Activated gamma-delta T cell (primary cell): ENCODE data around the gene RBBP8.

Experiments
- DNase-seq: peaks from one replicate; lab custom pipeline; 2025; lab: John Stamatoyannopoulos, UW

Gene RBBP8

DNA sequence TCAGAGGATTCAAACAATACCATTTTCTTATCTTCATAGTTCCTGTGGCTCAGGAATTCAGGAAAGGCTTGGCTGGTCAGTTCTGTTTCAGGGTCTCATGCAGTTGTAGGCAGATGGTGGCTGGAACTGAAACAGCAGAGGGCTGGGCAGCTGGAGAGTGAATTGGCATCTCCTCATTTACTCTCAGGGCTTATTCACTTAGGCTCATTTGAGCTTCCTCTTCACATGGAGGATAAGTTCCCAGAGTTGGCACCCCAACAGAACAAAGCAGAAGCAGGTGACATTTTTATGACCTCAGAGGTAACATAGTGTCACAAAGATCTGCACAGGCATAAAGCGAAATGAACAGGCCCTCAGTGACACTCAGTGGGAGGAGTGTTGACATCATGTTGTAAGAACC lies 66.1 kb downstream of the RBBP8 start:
- DNase-seq: no peak

DNA sequence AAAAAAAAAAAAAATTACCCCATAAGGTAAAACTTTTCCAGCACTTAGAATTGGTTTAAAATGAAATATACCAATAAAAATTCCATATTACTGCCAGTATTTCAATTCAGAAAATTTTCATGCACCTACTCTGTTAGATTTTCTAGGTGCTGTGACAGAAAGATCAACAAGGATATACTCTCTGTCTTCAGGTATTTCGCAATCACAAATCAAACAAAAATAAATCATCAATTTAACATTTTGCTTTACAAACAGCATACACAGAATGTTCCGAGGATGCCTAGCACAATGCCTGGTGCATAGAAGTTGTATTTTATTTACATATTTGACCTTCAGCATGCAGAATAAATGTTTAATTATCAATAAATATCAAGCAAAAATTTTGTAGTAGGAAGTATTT lies 66.5 kb downstream of the RBBP8 start:
- DNase-seq: no peak

DNA sequence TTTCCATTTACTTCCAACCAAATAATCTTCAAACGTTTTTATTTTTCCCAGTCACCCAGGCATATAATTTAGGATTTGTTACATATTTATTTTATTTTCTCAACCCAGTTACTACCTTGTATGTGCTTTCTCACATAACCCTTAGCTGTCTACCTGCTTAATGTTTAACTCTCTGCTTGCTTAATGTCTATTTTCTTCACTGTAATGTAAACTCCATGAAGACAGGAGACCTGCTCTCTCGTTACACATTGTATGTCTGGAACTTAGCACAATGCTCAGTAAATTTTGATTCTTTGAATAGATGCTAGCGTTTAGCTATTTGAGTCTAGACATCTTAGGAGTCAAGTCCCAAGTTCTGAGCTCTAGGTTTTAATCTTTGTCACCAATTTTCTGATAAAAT lies 70.2 kb downstream of the RBBP8 start:
- DNase-seq: no peak

- no peak for DNase-seq
Measured at GRCh38 chr18:23012249-23012648, 79.1 kb downstream of the RBBP8 start.

DNA sequence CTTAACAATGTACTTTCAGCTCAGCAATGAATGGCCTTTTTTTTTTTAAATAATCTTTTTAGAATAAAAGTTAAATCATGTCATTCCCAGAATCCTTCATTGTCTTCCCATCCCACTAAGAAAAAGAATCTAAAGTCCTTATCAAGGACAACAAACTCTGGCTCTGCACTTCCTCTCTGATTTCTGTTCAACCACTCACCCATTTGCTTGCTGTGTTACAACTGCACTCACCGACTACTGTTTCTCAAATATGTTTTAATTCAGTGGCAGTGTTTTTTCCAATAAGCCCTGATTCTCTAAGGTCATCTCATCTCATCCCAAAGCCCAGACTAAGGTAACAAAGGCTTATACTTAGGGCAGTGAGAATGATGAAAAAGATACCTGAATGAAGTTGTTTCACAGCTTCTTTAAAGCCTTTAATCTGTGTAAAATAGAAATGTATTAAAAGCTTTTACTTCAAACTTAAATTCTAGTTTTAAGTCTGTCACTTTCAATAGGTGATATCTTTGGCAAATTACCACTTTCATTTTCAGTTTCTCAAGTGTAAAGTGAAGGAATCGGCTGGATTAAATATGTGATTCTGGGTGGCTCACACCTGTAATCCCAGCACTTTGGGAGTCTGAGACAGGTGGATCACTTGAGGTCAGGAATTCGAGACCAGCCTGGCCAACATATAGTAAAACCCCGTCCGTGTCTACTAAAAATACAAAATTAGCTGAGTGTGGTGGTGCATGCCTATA lies 87.6 kb downstream of the RBBP8 start:
- no peak for DNase-seq

DNA sequence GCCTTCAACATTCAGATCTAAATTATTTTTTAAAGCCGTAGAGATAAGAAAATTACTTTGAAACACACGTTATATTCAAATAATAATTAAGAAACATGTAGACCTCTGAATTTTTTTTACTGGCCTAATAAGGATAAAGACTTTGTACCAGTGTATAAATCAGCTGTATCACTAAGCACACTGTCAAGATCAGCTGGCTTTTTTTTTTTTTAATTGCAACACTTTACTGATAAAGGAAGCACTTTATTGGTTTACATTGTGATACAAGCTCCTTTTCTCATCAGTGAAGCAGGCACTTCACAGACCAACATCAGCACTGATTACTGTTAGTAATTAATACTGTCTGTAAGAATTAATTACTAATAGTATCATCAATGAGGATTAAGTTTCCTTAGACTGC lies 88.5 kb downstream of the RBBP8 start:
- no peak for DNase-seq

- no peak for DNase-seq
Measured at GRCh38 chr18:23032030-23032582, 99.0 kb downstream of the RBBP8 start.

DNA sequence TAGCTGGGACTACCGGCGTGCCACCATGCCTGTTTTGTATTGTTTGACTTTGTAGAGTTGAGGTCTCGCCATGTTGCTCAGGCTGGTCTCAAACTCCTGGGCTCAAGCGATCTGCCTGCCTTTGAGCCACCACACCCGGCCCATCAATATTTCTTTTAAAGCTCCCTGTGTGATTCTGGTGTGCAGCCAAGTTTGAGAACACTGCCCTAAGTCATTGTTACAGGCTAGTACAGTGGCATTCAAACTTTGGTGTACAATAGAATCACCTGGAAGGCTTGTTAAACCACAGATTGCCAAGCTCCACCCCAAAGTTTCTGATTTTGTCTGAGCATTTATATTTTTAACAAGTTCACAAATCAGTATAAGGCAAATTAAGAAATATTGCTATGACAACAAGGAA lies 99.9 kb downstream of the RBBP8 start:
- no peak for DNase-seq

DNA sequence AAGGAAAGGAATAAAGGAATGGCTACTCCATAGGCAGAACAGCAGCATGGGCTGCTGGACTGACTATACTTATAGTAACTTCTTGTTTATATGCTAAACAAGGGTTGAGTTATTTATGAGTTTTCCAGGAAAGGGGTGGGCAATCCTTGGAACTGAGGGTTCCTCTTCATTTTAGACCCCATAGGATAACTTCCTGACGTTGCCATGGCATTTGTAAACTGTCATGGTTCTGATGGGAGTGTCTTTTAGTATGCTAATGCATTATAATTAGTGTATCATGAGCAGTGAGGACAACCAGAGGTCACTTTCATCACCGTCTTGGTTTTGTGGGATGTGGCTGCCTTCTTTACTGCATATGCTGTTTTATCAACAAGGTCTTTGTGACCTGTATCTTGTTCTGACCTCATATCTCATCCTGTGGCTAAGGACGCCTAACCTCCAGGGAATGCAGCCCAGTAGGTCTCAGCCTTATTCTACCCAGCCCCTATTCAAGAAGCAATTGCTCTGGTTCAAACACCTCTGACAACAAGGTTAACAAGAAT lies 103.6 kb downstream of the RBBP8 start:
- no peak for DNase-seq

GRCh38 chr18:23037646-23038045 lies 104.5 kb downstream of the RBBP8 start:
- no peak for DNase-seq

DNA sequence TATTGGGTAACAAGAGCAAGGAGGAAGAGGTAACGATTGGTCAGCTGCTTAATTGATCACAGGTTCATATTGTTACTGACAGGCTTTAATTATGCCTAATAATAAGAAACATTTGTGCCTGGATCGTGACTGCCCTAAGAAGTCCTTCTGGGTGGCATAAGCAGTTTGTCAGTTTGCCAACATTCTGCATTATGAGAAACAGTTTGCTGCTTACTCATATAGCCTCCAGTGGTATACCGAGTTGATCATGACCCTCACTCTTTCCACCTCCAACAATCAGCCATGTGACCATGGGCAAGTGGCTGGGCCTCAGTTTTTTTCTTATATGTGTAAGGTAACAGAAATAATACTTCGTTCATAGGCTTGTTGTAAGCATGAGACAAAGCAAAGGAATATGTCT lies 105.6 kb downstream of the RBBP8 start:
- no peak for DNase-seq

GRCh38 chr18:23042133-23042532 lies 109.0 kb downstream of the RBBP8 start:
- DNase-seq: no peak

DNA sequence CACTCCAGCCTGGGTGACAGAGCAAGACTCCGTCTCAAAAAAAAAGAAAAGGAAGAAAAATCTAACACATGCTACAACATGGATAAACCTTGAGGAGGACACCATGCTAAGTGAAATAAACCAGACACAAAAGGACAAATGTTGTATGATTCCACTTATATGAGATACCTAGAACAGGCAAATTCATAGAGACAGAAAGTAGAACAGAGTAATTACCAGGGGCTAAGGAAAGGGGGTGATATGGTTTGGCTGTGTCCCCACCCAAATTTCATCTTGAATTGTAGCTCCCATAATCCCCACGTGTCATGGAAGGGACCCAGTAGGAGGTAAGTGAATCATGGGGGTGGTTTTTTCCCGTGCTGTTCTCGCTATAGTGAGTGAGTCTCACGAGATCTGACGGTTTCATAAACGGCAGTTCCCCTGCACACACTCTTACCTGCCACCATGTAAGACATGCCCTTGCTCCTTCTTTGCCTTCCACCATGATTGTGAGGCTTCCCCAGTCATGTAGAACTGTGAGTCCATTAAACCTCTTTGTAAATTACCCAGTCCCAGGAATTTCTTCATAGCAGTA lies 110.8 kb downstream of the RBBP8 start:
- no peak for DNase-seq

DNA sequence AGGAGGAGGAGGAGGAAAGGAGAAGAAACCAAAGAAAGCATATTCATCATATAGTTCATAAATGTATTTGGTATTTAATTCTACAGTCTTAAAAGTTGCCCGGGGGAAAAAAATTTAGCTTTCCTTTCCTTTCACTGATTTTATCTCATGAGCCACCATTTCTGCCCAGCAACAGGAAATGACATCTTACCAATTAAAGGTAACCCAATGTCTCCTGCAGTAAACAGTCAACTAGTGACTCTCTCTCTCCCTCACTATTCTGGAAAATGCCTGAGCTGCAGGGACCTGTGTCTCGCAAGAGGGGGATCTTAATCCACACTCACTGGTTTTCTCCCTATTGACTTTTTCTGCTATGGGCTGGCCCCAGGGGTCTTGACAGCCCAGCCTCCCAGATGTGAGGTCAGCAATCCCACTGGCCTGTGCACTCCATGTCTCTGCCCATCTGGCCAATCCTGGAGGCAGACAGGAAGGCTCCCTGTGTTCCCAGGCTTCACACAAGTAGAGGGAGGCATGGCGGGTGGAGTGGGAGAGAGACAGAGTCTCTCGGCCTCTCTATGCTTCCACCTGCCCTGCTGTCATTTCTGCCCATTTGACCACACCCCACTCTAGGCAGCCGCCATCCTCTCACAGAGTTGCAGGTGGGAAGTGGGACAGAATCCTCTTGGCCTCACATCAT lies 116.7 kb downstream of the RBBP8 start:
- DNase-seq: no peak

- no peak for DNase-seq
Measured at GRCh38 chr18:23053776-23054457, 120.8 kb downstream of the RBBP8 start.

DNA sequence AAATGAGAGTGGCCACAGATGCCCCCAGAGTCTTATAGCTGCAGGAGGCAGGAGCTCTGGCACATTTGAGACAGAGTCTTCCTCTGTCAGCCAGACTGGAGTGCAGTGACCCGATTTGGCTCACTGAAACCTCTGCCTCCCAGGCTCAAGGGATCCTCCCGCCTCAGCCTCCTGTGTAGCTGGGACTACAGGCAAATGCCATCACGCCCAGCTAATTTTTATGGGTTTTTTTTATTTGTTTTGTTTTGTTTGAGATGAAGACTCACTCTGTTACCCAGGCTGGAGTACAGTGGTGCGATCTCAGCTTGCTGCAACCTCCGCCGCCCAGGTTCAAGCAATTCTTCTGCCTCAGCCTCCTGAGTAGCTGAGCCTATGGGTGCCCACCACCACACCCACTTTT lies 121.4 kb downstream of the RBBP8 start:
- no peak for DNase-seq

GRCh38 chr18:23056315-23056714 lies 123.2 kb downstream of the RBBP8 start:
- no peak for DNase-seq

GRCh38 chr18:23057096-23057495 lies 124.0 kb downstream of the RBBP8 start:
- no peak for DNase-seq

DNA sequence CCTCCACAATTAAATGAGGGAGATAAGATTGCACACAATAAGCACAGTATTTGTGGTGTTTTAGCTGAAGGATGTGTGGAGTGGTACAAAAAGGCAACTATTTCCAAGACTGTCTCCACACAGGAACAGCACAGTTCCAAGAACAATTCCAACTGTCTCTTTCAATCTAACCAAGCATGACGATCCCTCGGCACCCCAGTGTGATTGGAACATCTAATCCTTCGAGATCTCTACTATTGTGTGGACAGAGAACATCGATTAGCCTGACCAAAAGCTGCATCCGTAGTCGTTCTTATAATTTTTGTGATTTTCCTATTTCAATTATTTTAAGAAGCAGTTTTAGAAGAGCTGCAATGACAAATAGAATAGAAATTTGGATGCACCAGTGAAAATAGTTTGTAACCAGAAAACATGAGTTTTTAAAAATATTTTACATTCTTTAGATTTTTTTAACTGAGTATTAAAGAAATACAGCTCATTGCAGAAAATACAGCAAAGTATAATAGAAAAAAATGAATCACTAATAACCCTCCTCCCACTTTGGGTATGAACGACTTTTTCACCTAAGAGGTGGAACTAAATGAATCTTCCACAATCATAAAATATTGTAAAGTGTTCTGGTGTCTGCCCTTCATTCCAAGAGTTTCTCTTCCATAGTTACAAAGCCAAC lies 125.8 kb downstream of the RBBP8 start:
- DNase-seq: no peak

DNA sequence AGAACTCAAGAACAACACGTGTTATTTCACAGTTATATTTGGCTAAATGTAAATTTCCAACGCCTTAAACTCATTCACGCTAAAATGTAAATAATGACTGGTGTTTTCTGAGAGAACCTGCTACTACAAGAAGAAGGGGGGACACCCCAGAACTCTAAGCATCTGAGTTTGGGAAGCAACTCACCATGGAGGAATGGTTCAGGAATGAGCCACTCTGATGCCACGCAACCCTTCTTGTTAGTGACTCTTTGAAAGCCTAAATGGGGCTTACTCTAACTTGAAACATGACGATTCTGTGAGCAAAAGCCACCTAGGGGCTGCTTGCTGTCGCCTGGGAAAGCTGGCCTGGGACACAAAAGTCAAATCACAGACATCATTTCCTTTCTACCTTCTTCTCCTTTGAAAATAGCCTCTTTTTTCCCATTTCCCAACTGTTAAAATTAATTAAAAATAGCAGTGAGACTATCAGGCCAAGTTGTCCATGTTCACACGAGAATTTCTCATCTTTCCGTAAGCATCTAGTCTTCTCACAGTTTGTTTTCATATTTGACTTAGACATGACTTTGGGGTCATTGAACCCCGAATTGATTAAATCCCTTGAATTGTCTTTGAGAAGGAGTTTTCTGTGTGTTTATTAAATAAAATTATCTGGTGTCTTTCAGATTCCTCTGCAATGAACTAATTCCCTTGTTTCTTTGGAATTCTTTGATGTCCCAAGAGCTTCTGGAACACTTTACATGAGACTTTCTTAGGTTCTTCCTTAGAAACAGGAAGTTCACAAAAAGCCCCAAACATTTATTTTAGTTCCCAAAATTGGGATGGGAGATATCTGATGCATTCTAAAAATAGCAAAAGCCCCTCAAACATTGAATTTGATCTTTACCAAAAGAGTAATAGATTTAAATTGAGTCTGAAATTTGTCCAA lies 126.7 kb downstream of the RBBP8 start:
- DNase-seq: no peak

DNA sequence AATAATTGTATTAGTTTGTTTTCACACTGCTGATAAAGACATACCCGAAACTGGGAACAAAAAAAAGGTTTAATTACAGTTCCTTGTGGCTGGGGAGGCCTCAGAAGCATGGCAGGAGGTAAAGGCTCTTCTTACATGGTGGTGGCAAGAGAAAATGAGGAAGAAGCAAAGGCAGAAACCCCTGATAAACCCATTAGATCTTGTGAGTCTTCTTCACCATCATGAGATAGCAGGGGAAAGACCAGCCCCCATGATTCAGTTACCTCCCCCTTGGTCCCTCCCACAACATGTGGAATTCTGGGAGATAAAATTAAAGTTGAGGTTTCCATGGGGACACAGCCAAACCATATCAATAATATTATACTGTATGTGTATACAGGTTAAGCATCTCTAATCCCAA lies 128.9 kb downstream of the RBBP8 start:
- DNase-seq: no peak
